Measurements from ENCODE around the gene GPHN. TPM values are rescaled to one million over a fixed set of nuclear protein-coding genes. Genes with fewer than 3 reads are reported as not detected.

The GPHN gene
- total RNA-seq, 6 experiments from 2014 or later = 21.2 to 81.7 (median 40.2) TPM

- no peaks in the 10 kb centered on the region for H3K36me3 ChIP-seq
- 94% methylated on average over 2 of the region's 3 CpGs for WGBS (ENCODE audit: insufficient coverage, low coverage, low lambda C conversion rate, missing lambda C conversion rate)
- DNase-seq (no peak), ATAC-seq (no peak)
- H3K4me3 ChIP-seq = no peak overlapping the region
- H3K27ac ChIP-seq = no peak overlapping the region
- no peaks in the 10 kb centered on the region for H3K9me3 ChIP-seq
- no peaks in the 10 kb centered on the region for H3K27me3 ChIP-seq
- H3K4me1 ChIP-seq = no peaks in the 10 kb centered on the region
- TF ChIP-seq CTCF (IDR thresholded peaks at IDR 0.05) = no peak
- intact Hi-C loops (cut with DNase I) = no loop called here
Measured at GRCh38 chr14:67019796-67020195, 511.8 kb downstream of the GPHN start.

GRCh38 chr14:67031920-67032774 lies 524.2 kb downstream of the GPHN start:
- Histone ChIP-seq H3K27ac (no peak overlapping the region), H3K27me3 (no peaks in the 10 kb centered on the region), H3K4me1 (no peaks in the 10 kb centered on the region), H3K9me3 (no peaks in the 10 kb centered on the region), H3K4me3 (no peak overlapping the region), H3K36me3 (no peaks in the 10 kb centered on the region)
- DNase-seq (no peak), ATAC-seq (no peak)
- intact Hi-C loops (cut with DNase I) = no loop called here
- 100% methylated on average over 1 of the region's 3 CpGs for WGBS (ENCODE audit: insufficient coverage, low coverage, low lambda C conversion rate, missing lambda C conversion rate)
- TF ChIP-seq CTCF (IDR thresholded peaks at IDR 0.05) = no peak
- TF ChIP-seq POLR2A (IDR thresholded peaks at IDR 0.05) = no peak

- intact Hi-C loops (cut with DNase I) = no loop called here
Measured at GRCh38 chr14:67045440-67045839, 537.5 kb downstream of the GPHN start.

GRCh38 chr14:67050896-67051295 lies 542.9 kb downstream of the GPHN start:
- H3K9me3 ChIP-seq = no peaks in the 10 kb centered on the region
- intact Hi-C loops (cut with DNase I) = no loop called here
- H3K36me3 ChIP-seq = peaks cover 0 to 11% (median 2%) of the 10 kb centered on the region in 4 donors
- no peaks in the 10 kb centered on the region for H3K27me3 ChIP-seq
- H3K4me3 ChIP-seq = no peak overlapping the region
- no peaks in the 10 kb centered on the region for H3K4me1 ChIP-seq
- WGBS (ENCODE audit: insufficient coverage, low coverage, low lambda C conversion rate, missing lambda C conversion rate) = 100% methylated on average over 2 of the region's 5 CpGs
- ATAC-seq (peak in 2 of 4 donors; percentile 38 to 43), DNase-seq (no peak)
- TF ChIP-seq CTCF (IDR thresholded peaks at IDR 0.05) = no peak
- no peak for TF ChIP-seq POLR2A (IDR thresholded peaks at IDR 0.05)
- no peak overlapping the region for H3K27ac ChIP-seq

More at GRCh38 chr14:67045440-67045839, 537.5 kb downstream of the GPHN start:
- Histone ChIP-seq H3K9me3 (no peaks in the 10 kb centered on the region), H3K27me3 (no peaks in the 10 kb centered on the region), H3K4me3 (no peak overlapping the region), H3K4me1 (no peaks in the 10 kb centered on the region), H3K27ac (no peak overlapping the region), H3K36me3 (peaks cover 0 to 3% (median 1%) of the 10 kb centered on the region in 4 donors)
- ATAC-seq (no peak), DNase-seq (no peak)
- TF ChIP-seq CTCF (IDR thresholded peaks at IDR 0.05) (no peak), POLR2A (IDR thresholded peaks at IDR 0.05) (no peak)

Measured in right lobe of liver (tissue), 6 donors.